ENCODE data around the gene RRN3.
A peak's percentile ranks its signal among the peaks of the same experiment; 100 is the strongest.
"Not testable (repeated sequence)": the region's sequence is repeated elsewhere in the genome, so short reads cannot be mapped to it uniquely, and the experiment has no call there.

Gene RRN3

GRCh38 chr16:15051387-15051951 lies 42.6 kb downstream of the RRN3 start:
- no peak for TF ChIP-seq CTCF (IDR thresholded peaks at IDR 0.05; ENCODE audit: low read depth, low read length)
- no peak for DNase-seq (ENCODE audit: extremely low read depth, low read depth)

GRCh38 chr16:15050440-15050839 lies 43.6 kb downstream of the RRN3 start:
- not testable (repeated sequence) for DNase-seq (ENCODE audit: extremely low read depth, low read depth)

GRCh38 chr16:15049581-15050180 lies 44.4 kb downstream of the RRN3 start:
- no peak for TF ChIP-seq CTCF (IDR thresholded peaks at IDR 0.05; ENCODE audit: low read depth, low read length)
- no peak for DNase-seq (ENCODE audit: extremely low read depth, low read depth)

GRCh38 chr16:15046692-15047376 lies 47.2 kb downstream of the RRN3 start:
- TF ChIP-seq CTCF (IDR thresholded peaks at IDR 0.05; ENCODE audit: low read depth, low read length), result no peak
- DNase-seq (ENCODE audit: extremely low read depth, low read depth), result no peak

GRCh38 chr16:15045270-15045669 lies 48.8 kb downstream of the RRN3 start:
- DNase-seq (ENCODE audit: extremely low read depth, low read depth), result not testable (repeated sequence)

- no peak for TF ChIP-seq CTCF (IDR thresholded peaks at IDR 0.05; ENCODE audit: low read depth, low read length)
- no peak for DNase-seq (ENCODE audit: extremely low read depth, low read depth)
Observed at GRCh38 chr16:15044286-15044685, 49.8 kb downstream of the RRN3 start.

- no peak for TF ChIP-seq CTCF (IDR thresholded peaks at IDR 0.05; ENCODE audit: low read depth, low read length)
- no peak for DNase-seq (ENCODE audit: extremely low read depth, low read depth)
Observed at GRCh38 chr16:15043344-15043743, 50.7 kb downstream of the RRN3 start.

- peak; percentile 29 for TF ChIP-seq CTCF (IDR thresholded peaks at IDR 0.05; ENCODE audit: low read depth, low read length)
- DNase-seq (ENCODE audit: extremely low read depth, low read depth), result peak; percentile 35
Observed at GRCh38 chr16:15041271-15042004, 52.6 kb downstream of the RRN3 start.

All from AG09319 (cell line).